AG08396 (cell line): Measurements from ENCODE around the gene TMEM100.

Experiments
- DNase-seq: peaks from one replicate; pipeline ENCODE4 v3.0.0; 2012; ENCODE audit warnings: low spot score, mixed read lengths

TMEM100 gene

GRCh38 chr17:55722742-55723487 is at the start of gene TMEM100:
TSS of gene TMEM100 (minus strand) at chr17:55722864. CDS start at chr17:55721070, 1,794 bp downstream.
- peak; percentile 29 for DNase-seq

- DNase-seq, result no peak
Observed at GRCh38 chr17:55772086-55772485, 49.4 kb upstream of the TMEM100 start.

GRCh38 chr17:55770196-55770870 is 47.7 kb upstream of the TMEM100 start:
- peak; percentile 63 for DNase-seq

- DNase-seq, result peak; percentile 72
Observed at GRCh38 chr17:55769625-55770000, 46.9 kb upstream of the TMEM100 start.

- DNase-seq, result peak; percentile 20
Observed at GRCh38 chr17:55768936-55769624, 46.4 kb upstream of the TMEM100 start.

GRCh38 chr17:55765472-55765871 is 42.8 kb upstream of the TMEM100 start:
- DNase-seq, result no peak

GRCh38 chr17:55764610-55765009 is 41.9 kb upstream of the TMEM100 start:
- DNase-seq, result no peak

- peak; percentile 26 for DNase-seq
Observed at GRCh38 chr17:55763856-55764255, 41.2 kb upstream of the TMEM100 start.

- no peak for DNase-seq
Observed at GRCh38 chr17:55762086-55762858, 39.6 kb upstream of the TMEM100 start.

- no peak for DNase-seq
Observed at GRCh38 chr17:55760643-55761355, 38.1 kb upstream of the TMEM100 start.

GRCh38 chr17:55758171-55758570 is 35.5 kb upstream of the TMEM100 start:
- DNase-seq, result no peak

GRCh38 chr17:55757659-55758058 is 35.0 kb upstream of the TMEM100 start:
- no peak for DNase-seq

GRCh38 chr17:55756689-55757088 is 34.0 kb upstream of the TMEM100 start:
- DNase-seq, result no peak

- no peak for DNase-seq
Observed at GRCh38 chr17:55751720-55752250, 29.1 kb upstream of the TMEM100 start.

GRCh38 chr17:55750750-55751657 is 28.3 kb upstream of the TMEM100 start, which contains the start of gene PCTP:
TSS of gene PCTP (plus strand) at chr17:55751051. CDS start at chr17:55751104, 53 bp downstream.
- DNase-seq, result peak; percentile 97

GRCh38 chr17:55749985-55750384 is 27.3 kb upstream of the TMEM100 start:
- DNase-seq, result no peak

- no peak for DNase-seq
Observed at GRCh38 chr17:55748841-55749240, 26.2 kb upstream of the TMEM100 start.

GRCh38 chr17:55747209-55747608 is 24.5 kb upstream of the TMEM100 start:
- DNase-seq, result no peak

- no peak for DNase-seq
Observed at GRCh38 chr17:55746466-55746865, 23.8 kb upstream of the TMEM100 start.

- DNase-seq, result no peak
Observed at GRCh38 chr17:55745258-55745657, 22.6 kb upstream of the TMEM100 start.
